Measurements from ENCODE around the gene PCDHB3. TPM values are rescaled to one million over a fixed set of nuclear protein-coding genes. Genes with fewer than 3 reads are reported as not detected.
A peak's percentile ranks its signal among the peaks of the same experiment; 100 is the strongest.
"Not testable (repeated sequence)": the region's sequence is repeated elsewhere in the genome, so short reads cannot be mapped to it uniquely, and the experiment has no call there.

Gene PCDHB3
- total RNA-seq: not detected in 2 replicates

DNA sequence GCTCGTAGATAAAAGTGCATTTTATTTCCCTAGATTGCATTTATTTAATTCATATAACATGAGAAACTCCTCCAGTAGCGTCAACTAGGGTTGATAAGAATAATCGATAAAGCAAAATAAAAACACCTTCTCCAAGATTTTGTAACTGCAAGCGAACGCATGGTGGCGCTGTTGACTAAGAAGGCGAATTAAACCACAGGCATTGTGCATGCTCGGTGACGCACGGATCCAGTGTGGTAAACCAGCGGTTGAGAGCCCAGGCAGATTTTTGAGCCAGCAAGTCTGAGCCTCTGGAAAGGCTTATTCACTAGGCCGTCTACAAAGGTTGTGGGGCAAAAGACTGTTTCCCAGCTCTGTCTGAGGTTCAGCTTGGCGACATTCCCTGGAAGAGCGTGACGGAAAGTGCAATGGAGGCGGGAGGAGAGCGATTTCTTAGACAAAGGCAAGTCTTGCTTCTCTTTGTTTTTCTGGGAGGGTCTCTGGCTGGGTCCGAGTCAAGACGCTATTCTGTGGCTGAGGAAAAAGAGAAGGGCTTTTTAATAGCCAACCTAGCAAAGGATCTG is at the start of gene PCDHB3:
PCDHB3 (plus strand) TSS at position 231 of the 563 bp plus-strand sequence; CDS start at position 408, 177 bp downstream.
- Mint-ChIP-seq H3K9me3 (peaks cover 35% of the 10 kb centered on the region), H3K36me3 (ENCODE audit: low read depth) (peaks cover 2% of the 10 kb centered on the region), H3K27ac (no peak within 1 kb of the TSS), H3K27me3 (ENCODE audit: insufficient read depth) (no peaks in the 10 kb centered on the region), H3K4me1 (ENCODE audit: low read depth) (no peaks in the 10 kb centered on the region), H3K4me3 (no peak within 1 kb of the TSS)
- no peak for DNase-seq (ENCODE audit: low spot score)
- intact Hi-C loops (cut with micrococcal nuclease): no loop called here

DNA sequence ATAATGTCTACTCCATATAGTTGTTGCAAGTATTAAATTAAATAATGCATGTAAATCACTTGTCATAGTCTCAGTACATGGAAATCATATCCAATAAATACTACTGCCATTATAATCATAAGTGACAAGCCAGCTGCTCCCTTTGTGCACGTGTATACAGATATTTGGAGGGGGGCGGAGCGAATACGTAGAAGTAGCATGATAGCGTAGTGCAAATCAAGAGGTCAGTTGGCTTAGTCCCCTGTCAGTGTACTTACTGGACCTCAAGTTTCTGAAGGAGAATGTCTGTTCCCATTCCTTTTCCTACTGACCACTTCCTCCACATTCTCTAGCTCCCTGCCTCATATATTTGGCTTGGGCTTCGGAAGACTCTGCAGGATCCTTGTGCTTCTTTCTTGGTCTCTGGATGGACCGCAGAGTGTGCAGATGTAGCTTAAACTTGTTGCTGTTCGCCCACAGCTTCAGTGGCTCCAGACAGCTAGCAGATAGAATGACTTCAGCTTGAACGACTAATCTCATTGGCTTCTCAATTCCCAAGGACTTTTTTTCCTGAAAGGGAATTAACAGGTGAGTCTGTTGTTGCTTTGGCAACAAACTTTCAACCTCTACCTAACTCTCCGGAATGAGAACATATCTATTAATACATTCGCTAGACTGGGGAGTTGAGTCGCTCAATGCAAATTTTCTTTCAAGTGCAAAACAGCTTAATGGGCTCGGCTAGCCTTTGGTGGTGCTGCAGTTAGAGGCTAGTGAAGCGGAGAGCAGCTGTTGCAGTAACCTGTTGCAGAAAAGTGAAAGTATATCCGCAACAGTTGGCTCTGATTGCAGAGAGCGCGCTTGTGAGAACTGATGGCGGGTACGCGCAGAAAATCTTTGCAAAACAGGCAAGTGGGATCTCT is 49.4 kb upstream of the PCDHB3 start, which contains the start of gene PCDHB1:
PCDHB1 (plus strand) TSS at position 753 of the 899 bp plus-strand sequence; CDS start at position 850, 97 bp downstream.
- H3K27me3 Mint-ChIP-seq (ENCODE audit: insufficient read depth): no peaks in the 10 kb centered on the region
- no peak for DNase-seq (ENCODE audit: low spot score)
- H3K36me3 Mint-ChIP-seq (ENCODE audit: low read depth): no peaks in the 10 kb centered on the region

DNA sequence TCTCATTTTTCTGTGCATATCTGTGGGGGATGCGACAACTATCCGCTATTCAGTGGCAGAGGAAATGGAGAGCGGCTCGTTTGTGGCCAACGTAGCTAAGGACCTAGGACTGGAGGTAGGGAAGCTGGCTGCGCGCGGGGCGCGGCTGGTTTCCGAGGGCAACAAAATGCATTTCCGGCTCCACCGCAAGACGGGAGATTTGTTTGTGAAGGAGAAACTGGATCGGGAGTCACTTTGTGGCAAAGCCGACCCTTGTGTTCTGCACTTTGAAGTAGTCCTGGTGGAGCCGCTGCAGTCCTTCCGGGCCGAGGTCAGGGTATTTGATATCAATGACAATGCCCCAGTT is 48.8 kb upstream of the PCDHB3 start:
- Mint-ChIP-seq H3K36me3 (ENCODE audit: low read depth) (no peaks in the 10 kb centered on the region), H3K4me1 (ENCODE audit: low read depth) (no peaks in the 10 kb centered on the region), H3K4me3 (no peak overlapping the region), H3K9me3 (peaks cover 22% of the 10 kb centered on the region), H3K27me3 (ENCODE audit: insufficient read depth) (no peaks in the 10 kb centered on the region), H3K27ac (no peak overlapping the region)
- intact Hi-C loops (cut with micrococcal nuclease): no loop called here
- DNase-seq (ENCODE audit: low spot score): no peak

More for the DNA sequence above, 49.4 kb upstream of the PCDHB3 start, which contains the start of gene PCDHB1:
- intact Hi-C loops (cut with micrococcal nuclease): no loop called here
- Mint-ChIP-seq H3K4me3 (no peak within 1 kb of the TSS), H3K4me1 (ENCODE audit: low read depth) (no peaks in the 10 kb centered on the region), H3K27ac (no peak within 1 kb of the TSS), H3K9me3 (peaks cover 22% of the 10 kb centered on the region)

DNA sequence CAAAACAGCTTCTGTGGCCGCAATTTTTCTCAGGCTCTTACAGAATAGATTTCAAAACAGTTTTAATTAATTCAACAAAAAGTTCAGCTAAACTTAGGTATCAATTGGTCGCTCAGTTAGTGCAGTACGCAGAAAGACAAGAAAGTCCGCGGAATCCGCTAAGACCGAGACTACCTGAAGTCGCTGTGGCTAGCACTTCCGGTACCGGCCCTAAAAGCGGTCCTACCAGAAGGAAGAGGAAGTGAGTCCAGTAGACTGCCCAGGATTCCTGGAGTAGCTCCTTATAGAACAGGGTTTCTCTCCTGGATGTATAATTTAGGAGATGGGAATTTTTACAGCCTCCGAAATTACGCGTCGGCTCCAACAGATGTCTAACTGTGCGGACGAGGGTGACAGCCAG is 22.4 kb upstream of the PCDHB3 start:
- intact Hi-C loops (cut with micrococcal nuclease): no loop called here
- Mint-ChIP-seq H3K4me3 (no peak overlapping the region), H3K9me3 (peaks cover 10% of the 10 kb centered on the region), H3K27ac (no peak overlapping the region), H3K36me3 (ENCODE audit: low read depth) (peaks cover 2% of the 10 kb centered on the region), H3K27me3 (ENCODE audit: insufficient read depth) (no peaks in the 10 kb centered on the region), H3K4me1 (ENCODE audit: low read depth) (no peaks in the 10 kb centered on the region)
- no peak for DNase-seq (ENCODE audit: low spot score)

DNA sequence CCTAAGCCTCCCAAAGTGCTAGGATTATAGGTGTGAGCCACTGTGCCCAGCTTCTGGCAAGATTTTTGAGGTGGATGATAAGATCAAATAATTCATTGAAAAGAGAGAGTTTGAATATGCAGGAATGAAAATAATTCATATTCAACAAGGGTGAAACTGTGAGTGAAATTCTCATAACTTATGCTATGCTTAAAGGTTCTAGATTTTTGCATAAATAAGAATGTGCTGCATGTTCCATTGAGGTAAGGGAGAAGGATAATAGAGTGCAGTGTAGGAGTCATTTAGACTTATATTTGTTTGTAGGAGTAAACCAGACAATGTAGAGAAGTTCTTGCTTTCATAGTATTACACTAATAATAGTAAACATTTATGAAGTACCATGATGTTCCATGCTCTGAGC is 18.0 kb upstream of the PCDHB3 start:
- H3K27ac Mint-ChIP-seq: no peak overlapping the region

DNA sequence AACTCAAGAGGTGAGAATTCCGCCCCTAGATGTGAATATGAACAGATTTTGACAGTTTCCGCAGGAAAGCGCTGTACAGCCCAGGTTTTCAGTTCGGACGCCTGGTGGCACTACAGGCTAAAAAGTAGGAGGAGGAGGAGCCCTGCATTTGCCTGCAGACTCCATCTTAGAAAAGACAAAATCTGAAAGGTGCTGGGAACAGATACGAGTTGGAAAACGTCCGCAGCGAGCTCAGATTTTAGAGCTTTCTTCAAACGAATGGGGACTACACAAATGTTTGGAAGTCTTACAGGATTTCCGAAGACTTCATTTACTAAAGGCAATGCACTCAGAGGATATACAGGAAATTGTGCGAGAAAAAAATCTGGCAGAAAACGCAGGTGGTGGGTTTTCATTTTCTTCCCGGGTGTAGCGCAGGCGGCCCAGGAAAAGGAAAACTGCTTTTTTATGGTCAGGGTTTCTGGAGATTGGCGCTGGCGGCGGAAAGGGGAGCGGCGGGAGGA is 15.7 kb upstream of the PCDHB3 start:
- Mint-ChIP-seq H3K4me3 (peak overlapping the region; percentile 80), H3K27ac (no peak overlapping the region), H3K9me3 (peaks cover 12% of the 10 kb centered on the region), H3K4me1 (ENCODE audit: low read depth) (peaks cover 8% of the 10 kb centered on the region), H3K36me3 (ENCODE audit: low read depth) (no peaks in the 10 kb centered on the region), H3K27me3 (ENCODE audit: insufficient read depth) (peaks cover 3% of the 10 kb centered on the region)
- intact Hi-C loops (cut with micrococcal nuclease): loop anchor here (10.0 kb wide), 1 partner anchor 470 kb away; no protein-coding TSS in a partner anchor
- DNase-seq (ENCODE audit: low spot score): no peak

More for the DNA sequence above, 18.0 kb upstream of the PCDHB3 start:
- Mint-ChIP-seq H3K4me1 (ENCODE audit: low read depth) (peaks cover 8% of the 10 kb centered on the region), H3K36me3 (ENCODE audit: low read depth) (no peaks in the 10 kb centered on the region), H3K9me3 (peaks cover 12% of the 10 kb centered on the region), H3K4me3 (no peak overlapping the region), H3K27me3 (ENCODE audit: insufficient read depth) (peaks cover 3% of the 10 kb centered on the region)
- DNase-seq (ENCODE audit: low spot score): no peak
- intact Hi-C loops (cut with micrococcal nuclease): loop anchor here (10.0 kb wide), 1 partner anchor 473 kb away; no protein-coding TSS in a partner anchor

DNA sequence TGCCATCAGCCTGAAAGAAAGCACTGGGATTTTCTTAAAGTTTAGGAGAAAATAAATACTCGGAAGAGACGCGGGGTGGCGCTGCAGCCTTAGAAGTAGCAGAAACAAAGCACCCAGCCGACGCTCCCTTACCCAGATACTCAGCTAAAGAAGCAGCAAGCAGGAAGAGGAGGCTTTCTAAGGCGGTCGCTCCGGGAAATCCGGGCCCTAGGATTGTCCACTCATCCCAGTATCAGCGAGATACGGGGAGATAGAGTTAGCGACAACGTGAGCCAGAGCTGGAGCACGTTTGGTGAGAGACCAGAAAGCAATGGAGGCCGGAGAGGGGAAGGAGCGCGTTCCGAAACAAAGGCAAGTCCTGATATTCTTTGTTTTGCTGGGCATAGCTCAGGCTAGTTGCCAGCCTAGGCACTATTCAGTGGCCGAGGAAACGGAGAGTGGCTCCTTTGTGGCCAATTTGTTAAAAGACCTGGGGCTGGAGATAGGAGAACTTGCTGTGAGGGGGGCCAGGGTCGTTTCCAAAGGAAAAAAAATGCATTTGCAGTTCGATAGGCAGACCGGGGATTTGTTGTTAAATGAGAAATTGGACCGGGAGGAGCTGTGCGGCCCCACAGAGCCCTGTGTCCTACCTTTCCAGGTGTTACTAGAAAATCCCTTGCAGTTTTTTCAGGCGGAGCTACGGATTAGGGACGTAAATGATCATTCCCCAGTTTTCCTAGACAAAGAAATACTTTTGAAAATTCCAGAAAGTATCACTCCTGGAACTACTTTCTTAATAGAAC is 5.6 kb upstream of the PCDHB3 start, which contains the start of gene PCDHB2:
PCDHB2 (plus strand) TSS at position 135 of the 782 bp plus-strand sequence; CDS start at position 311, 176 bp downstream.
- H3K4me3 Mint-ChIP-seq: peak within 1 kb of the TSS; percentile 64

DNA sequence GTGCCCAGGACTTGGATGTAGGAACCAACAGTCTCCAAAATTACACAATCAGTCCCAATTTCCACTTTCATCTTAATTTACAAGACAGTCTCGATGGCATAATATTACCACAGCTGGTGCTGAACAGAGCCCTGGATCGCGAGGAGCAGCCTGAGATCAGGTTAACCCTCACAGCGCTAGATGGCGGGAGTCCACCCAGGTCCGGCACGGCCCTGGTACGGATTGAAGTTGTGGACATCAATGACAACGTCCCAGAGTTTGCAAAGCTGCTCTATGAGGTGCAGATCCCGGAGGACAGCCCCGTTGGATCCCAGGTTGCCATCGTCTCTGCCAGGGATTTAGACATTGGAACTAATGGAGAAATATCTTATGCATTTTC is 5.0 kb upstream of the PCDHB3 start:
- peaks cover 3% of the 10 kb centered on the region for H3K36me3 Mint-ChIP-seq (ENCODE audit: low read depth)
- no peak overlapping the region for H3K4me3 Mint-ChIP-seq
- intact Hi-C loops (cut with micrococcal nuclease): no loop called here
- H3K27ac Mint-ChIP-seq: no peak overlapping the region
- no peak for DNase-seq (ENCODE audit: low spot score)
- H3K27me3 Mint-ChIP-seq (ENCODE audit: insufficient read depth): no peaks in the 10 kb centered on the region
- no peaks in the 10 kb centered on the region for H3K4me1 Mint-ChIP-seq (ENCODE audit: low read depth)
- H3K9me3 Mint-ChIP-seq: peaks cover 35% of the 10 kb centered on the region

More for the DNA sequence above, 5.6 kb upstream of the PCDHB3 start, which contains the start of gene PCDHB2:
- peaks cover 34% of the 10 kb centered on the region for H3K9me3 Mint-ChIP-seq
- H3K36me3 Mint-ChIP-seq (ENCODE audit: low read depth): peaks cover 3% of the 10 kb centered on the region
- intact Hi-C loops (cut with micrococcal nuclease): no loop called here
- H3K27me3 Mint-ChIP-seq (ENCODE audit: insufficient read depth): no peaks in the 10 kb centered on the region
- no peak for DNase-seq (ENCODE audit: low spot score)
- H3K27ac Mint-ChIP-seq: no peak within 1 kb of the TSS
- H3K4me1 Mint-ChIP-seq (ENCODE audit: low read depth): no peaks in the 10 kb centered on the region

DNA sequence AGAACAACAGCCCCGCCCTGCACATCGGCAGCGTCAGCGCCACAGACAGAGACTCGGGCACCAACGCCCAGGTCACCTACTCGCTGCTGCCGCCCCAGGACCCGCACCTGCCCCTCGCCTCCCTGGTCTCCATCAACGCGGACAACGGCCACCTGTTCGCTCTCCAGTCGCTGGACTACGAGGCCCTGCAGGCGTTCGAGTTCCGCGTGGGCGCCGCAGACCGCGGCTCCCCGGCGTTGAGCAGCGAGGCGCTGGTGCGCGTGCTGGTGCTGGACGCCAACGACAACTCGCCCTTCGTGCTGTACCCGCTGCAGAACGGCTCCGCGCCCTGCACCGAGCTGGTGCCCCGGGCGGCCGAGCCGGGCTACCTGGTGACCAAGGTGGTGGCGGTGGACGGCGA is 4.1 kb upstream of the PCDHB3 start:
- H3K36me3 Mint-ChIP-seq (ENCODE audit: low read depth); H3K27me3 Mint-ChIP-seq (ENCODE audit: insufficient read depth); H3K4me1 Mint-ChIP-seq (ENCODE audit: low read depth); intact Hi-C loops (cut with micrococcal nuclease); H3K27ac Mint-ChIP-seq; DNase-seq (ENCODE audit: low spot score); H3K4me3 Mint-ChIP-seq: not testable (repeated sequence)
- H3K9me3 Mint-ChIP-seq: peaks cover 44% of the 10 kb centered on the region

DNA sequence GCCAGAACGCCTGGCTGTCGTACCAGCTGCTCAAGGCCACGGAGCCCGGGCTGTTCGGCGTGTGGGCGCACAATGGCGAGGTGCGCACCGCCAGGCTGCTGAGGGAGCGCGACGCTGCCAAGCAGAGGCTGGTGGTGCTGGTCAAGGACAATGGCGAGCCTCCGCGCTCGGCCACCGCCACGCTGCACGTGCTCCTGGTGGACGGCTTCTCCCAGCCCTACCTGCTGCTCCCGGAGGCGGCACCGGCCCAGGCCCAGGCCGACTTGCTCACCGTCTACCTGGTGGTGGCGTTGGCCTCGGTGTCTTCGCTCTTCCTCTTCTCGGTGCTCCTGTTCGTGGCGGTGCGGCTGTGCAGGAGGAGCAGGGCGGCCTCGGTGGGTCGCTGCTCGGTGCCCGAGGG is 3.7 kb upstream of the PCDHB3 start:
- H3K27ac Mint-ChIP-seq; intact Hi-C loops (cut with micrococcal nuclease); H3K4me3 Mint-ChIP-seq; DNase-seq (ENCODE audit: low spot score); H3K27me3 Mint-ChIP-seq (ENCODE audit: insufficient read depth); H3K36me3 Mint-ChIP-seq (ENCODE audit: low read depth); H3K4me1 Mint-ChIP-seq (ENCODE audit: low read depth): not testable (repeated sequence)
- H3K9me3 Mint-ChIP-seq: peaks cover 48% of the 10 kb centered on the region

DNA sequence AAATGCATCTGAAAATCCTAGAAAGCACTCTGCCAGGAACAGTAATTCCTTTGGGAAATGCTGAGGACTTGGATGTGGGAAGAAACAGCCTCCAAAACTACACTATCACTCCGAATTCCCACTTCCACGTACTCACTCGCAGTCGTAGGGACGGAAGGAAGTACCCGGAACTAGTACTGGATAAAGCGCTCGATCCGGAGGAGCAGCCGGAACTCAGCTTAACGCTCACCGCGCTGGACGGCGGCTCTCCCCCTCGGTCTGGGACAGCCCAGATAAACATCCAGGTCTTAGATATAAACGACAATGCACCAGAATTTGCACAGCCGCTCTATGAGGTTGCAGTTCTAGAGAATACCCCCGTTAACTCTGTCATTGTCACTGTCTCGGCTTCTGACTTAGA is 786 bp downstream of the PCDHB3 start:
- Mint-ChIP-seq H3K4me3 (no peak overlapping the region), H3K4me1 (ENCODE audit: low read depth) (no peaks in the 10 kb centered on the region), H3K27ac (no peak overlapping the region), H3K36me3 (ENCODE audit: low read depth) (peaks cover 2% of the 10 kb centered on the region), H3K9me3 (peaks cover 28% of the 10 kb centered on the region), H3K27me3 (ENCODE audit: insufficient read depth) (no peaks in the 10 kb centered on the region)
- DNase-seq (ENCODE audit: low spot score): no peak
- intact Hi-C loops (cut with micrococcal nuclease): no loop called here

DNA sequence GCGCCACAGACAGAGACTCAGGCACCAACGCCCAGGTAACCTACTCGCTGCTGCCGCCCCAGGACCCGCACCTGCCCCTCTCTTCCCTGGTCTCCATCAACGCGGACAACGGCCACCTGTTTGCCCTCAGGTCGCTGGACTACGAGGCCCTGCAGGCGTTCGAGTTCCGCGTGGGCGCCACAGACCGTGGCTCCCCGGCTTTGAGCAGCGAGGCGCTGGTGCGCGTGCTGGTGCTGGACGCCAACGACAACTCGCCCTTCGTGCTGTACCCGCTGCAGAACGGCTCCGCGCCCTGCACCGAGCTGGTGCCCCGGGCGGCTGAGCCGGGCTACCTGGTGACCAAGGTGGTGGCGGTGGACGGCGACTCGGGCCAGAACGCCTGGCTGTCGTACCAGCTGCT is 1.8 kb downstream of the PCDHB3 start:
- intact Hi-C loops (cut with micrococcal nuclease); H3K4me1 Mint-ChIP-seq (ENCODE audit: low read depth); H3K27me3 Mint-ChIP-seq (ENCODE audit: insufficient read depth); H3K4me3 Mint-ChIP-seq; DNase-seq (ENCODE audit: low spot score); H3K27ac Mint-ChIP-seq; H3K36me3 Mint-ChIP-seq (ENCODE audit: low read depth): not testable (repeated sequence)
- peaks cover 28% of the 10 kb centered on the region for H3K9me3 Mint-ChIP-seq

Data from activated T-helper 1 cell treated with anti-CD3 and anti-CD28 coated beads, Interleukin-12 subunit alpha, Interleukin-12 subunit beta, Interleukin-2, Interleukin-4 antibody, amounts not matched to agents 30 ng/mL and 10 ng/mL and 1 ng/mL, durations not matched to agents 14 hours and 24 hours and 36 hours (primary cell).